ENCODE measurements around the gene PACSIN1. TPM values are rescaled to one million over a fixed set of nuclear protein-coding genes. Genes with fewer than 3 reads are reported as not detected.

PACSIN1 gene
- total and polyA plus RNA-seq, 12 donors = 0.77 to 11.2 (median 5.9) TPM

- Histone ChIP-seq H3K27ac (no peak overlapping the region), H3K27me3 (peaks cover 0 to 31% (median 19%) of the 10 kb centered on the region in 7 donors), H3K9me3 (peaks cover 0 to 15% (median 0%) of the 10 kb centered on the region in 11 donors), H3K4me1 (peaks cover 0 to 7% (median 0%) of the 10 kb centered on the region in 9 donors), H3K36me3 (no peaks in the 10 kb centered on the region), H3K4me3 (no peak overlapping the region)
- 64 to 66% methylated on average over 12 of the region's 12 CpGs for WGBS, 2 donors
- TF ChIP-seq, protein P1, sequence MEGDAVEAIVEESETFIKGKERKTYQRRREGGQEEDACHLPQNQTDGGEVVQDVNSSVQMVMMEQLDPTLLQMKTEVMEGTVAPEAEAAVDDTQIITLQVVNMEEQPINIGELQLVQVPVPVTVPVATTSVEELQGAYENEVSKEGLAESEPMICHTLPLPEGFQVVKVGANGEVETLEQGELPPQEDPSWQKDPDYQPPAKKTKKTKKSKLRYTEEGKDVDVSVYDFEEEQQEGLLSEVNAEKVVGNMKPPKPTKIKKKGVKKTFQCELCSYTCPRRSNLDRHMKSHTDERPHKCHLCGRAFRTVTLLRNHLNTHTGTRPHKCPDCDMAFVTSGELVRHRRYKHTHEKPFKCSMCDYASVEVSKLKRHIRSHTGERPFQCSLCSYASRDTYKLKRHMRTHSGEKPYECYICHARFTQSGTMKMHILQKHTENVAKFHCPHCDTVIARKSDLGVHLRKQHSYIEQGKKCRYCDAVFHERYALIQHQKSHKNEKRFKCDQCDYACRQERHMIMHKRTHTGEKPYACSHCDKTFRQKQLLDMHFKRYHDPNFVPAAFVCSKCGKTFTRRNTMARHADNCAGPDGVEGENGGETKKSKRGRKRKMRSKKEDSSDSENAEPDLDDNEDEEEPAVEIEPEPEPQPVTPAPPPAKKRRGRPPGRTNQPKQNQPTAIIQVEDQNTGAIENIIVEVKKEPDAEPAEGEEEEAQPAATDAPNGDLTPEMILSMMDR (IDR thresholded peaks at IDR 0.05) = no peak
- ATAC-seq = no peak
- intact Hi-C loops (cut with DNase I) = no loop called here
- DNase-seq = no peak
Measured at GRCh38 chr6:34511915-34512737, 46.2 kb downstream of the PACSIN1 start.

- Histone ChIP-seq H3K27me3 (peaks cover 0 to 32% (median 19%) of the 10 kb centered on the region in 7 donors), H3K9me3 (peaks cover 0 to 15% (median 0%) of the 10 kb centered on the region in 11 donors), H3K4me3 (no peak overlapping the region), H3K4me1 (peaks cover 0 to 7% (median 0%) of the 10 kb centered on the region in 9 donors), H3K36me3 (no peaks in the 10 kb centered on the region), H3K27ac (no peak overlapping the region)
- DNase-seq = no peak
- intact Hi-C loops (cut with DNase I) = no loop called here
- TF ChIP-seq, protein P1 (IDR thresholded peaks at IDR 0.05) = no peak
- 85 to 88% methylated on average over 5 of the region's 5 CpGs for WGBS, 2 donors
- ATAC-seq = no peak
Measured at GRCh38 chr6:34512738-34513115, 46.9 kb downstream of the PACSIN1 start.

DNA sequence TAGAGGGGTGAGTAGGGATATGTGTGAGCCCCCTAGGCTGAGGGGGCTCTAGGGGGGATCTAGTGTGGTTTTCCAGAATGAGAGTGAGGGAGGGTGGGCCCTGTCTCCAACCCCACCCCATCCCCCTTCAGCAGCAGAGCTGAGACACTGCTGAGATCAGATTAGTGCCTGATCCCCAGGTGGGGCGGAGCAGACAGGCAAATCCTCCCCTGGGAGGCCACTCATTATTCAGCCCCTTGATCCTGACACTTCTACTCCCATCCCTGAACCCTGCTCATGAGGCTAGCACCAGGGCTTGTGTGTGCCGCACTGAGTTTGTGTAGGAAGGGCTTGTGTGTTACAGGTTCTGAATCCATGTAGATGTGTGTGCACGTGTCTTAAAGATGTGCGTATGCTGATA, 47.8 kb downstream of the PACSIN1 start:
- peaks cover 0 to 32% (median 19%) of the 10 kb centered on the region in 7 donors for H3K27me3 ChIP-seq
- no peak overlapping the region for H3K4me3 ChIP-seq
- H3K9me3 ChIP-seq = peaks cover 0 to 15% (median 0%) of the 10 kb centered on the region in 11 donors
- intact Hi-C loops (cut with DNase I) = no loop called here
- ATAC-seq (no peak), DNase-seq (no peak)
- WGBS, 2 donors = 92 to 94% methylated on average over 4 of the region's 4 CpGs
- H3K36me3 ChIP-seq = no peaks in the 10 kb centered on the region
- no peak overlapping the region for H3K27ac ChIP-seq
- peaks cover 0 to 7% (median 0%) of the 10 kb centered on the region in 9 donors for H3K4me1 ChIP-seq
- TF ChIP-seq, protein P1 (IDR thresholded peaks at IDR 0.05) = no peak

- 85 to 86% methylated on average over 8 of the region's 8 CpGs for WGBS, 2 donors
- Histone ChIP-seq H3K4me1 (peaks cover 0 to 7% (median 0%) of the 10 kb centered on the region in 9 donors), H3K27me3 (peaks cover 0 to 32% (median 19%) of the 10 kb centered on the region in 7 donors), H3K27ac (no peak overlapping the region), H3K4me3 (no peak overlapping the region), H3K36me3 (no peaks in the 10 kb centered on the region), H3K9me3 (peaks cover 0 to 12% (median 0%) of the 10 kb centered on the region in 11 donors)
- no peak for ATAC-seq
- TF ChIP-seq, protein P1 (IDR thresholded peaks at IDR 0.05) = no peak
- no peak for DNase-seq
- intact Hi-C loops (cut with DNase I) = no loop called here
Measured at GRCh38 chr6:34514112-34514511, 48.2 kb downstream of the PACSIN1 start.
